Mucosa of rectum (tissue), 2 donors: ENCODE data around the gene HHAT.

Source experiments
- H3K27ac ChIP-seq, 2 donors: one replicate each; pipeline ENCODE4 v1.7.0; 2013; ENCODE audit warnings: inconsistent platforms in 2 of 2, low read depth in 2 of 2, low read length in 2 of 2
- H3K27me3 ChIP-seq, 2 donors: one replicate each; pipeline ENCODE4 v1.7.0; 2013; ENCODE audit warnings: low read length in 2 of 2; ENCODE audit not compliant: control insufficient read depth in 2 of 2, insufficient read depth in 2 of 2
- H3K36me3 ChIP-seq, 2 donors: one replicate each; pipeline ENCODE4 v1.7.0; 2013; ENCODE audit warnings: low read length in 2 of 2; ENCODE audit not compliant: control insufficient read depth in 2 of 2, insufficient read depth in 2 of 2
- H3K4me1 ChIP-seq, 2 donors: one replicate each; pipeline ENCODE4 v1.7.0; 2013; ENCODE audit warnings: low read length in 2 of 2, mild to moderate bottlenecking in 1 of 2; ENCODE audit not compliant: control insufficient read depth in 2 of 2, insufficient read depth in 2 of 2
- H3K4me3 ChIP-seq, 2 donors: one replicate each; pipeline ENCODE4 v1.7.0; 2013; ENCODE audit warnings: low read length in 2 of 2
- H3K9ac ChIP-seq, 2 donors: one replicate each; pipeline ENCODE4 v1.7.0; 2013; ENCODE audit warnings: low read length in 2 of 2, low read depth in 1 of 2, mild to moderate bottlenecking in 1 of 2
- H3K9me3 ChIP-seq, 2 donors: one replicate each; pipeline ENCODE4 v1.7.0; 2013; ENCODE audit warnings: low read length in 2 of 2; ENCODE audit not compliant: control insufficient read depth in 2 of 2
- donor health status: healthy.
- donor health status: Normal muscosa, but diverticular disease.

The HHAT gene

DNA sequence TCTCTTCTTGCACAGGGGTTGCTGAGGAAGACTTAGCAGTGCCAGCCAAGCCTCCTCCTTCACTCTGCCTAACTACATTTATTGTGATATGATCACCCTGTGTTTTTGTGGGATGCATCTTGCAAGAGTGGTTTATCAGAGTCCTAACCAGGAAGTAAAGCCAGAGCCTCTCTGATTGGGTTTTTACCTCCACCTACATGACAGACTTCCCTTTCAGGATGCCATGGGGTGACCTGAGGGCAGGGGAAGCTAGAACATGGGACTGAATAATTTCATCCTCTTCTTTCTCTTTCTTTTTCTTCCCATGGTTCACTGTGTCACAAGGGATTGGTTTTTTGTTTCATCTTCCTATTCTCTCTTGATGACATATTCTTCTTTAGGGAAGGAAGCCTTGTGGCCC is 146.6 kb downstream of the HHAT start:
- Histone ChIP-seq H3K4me3 (no peak overlapping the region), H3K27me3 (no peaks in the 10 kb centered on the region), H3K27ac (no peak overlapping the region), H3K9me3 (no peaks in the 10 kb centered on the region), H3K4me1 (no peaks in the 10 kb centered on the region), H3K9ac (no peak overlapping the region), H3K36me3 (no peaks in the 10 kb centered on the region)

DNA sequence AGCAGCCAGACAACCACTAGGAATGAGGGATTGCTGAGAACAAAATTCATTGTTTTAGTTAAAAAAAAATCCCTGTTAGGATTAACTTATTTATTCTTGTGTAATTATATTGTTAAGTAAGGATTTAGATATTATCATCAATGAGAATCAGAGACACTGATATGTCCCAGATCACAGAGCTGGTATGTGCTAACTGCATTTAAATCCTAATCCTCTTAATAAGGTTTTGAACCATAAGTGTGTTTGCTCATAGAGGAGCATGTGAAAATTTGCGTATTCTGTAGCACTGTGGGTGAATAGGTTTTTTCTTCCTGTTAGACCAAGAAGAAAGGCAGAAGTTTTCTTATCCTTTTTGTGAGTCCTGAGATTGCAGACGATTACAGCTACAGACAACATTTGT is 147.1 kb downstream of the HHAT start:
- H3K9me3 ChIP-seq = no peaks in the 10 kb centered on the region
- no peaks in the 10 kb centered on the region for H3K27me3 ChIP-seq
- no peak overlapping the region for H3K27ac ChIP-seq

DNA sequence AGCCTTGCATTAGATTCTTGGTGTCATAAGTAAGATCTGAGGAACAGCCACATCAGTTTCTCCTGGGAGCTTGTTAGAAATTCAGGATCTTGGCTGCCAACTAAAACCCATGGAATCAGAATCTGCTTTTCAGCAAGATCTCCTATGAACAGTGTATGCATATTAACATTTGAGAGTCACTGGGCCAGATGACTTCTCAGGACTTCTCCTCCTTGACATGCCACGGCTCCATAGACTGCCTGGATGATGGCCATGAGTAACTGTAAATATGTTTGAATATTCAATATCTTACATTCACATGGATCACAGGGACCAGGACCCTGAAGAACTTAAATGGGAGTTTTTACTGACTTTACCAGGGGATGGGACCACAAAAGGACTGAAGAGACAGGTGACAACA is 148.0 kb downstream of the HHAT start:
- Histone ChIP-seq H3K9ac (no peak overlapping the region), H3K4me3 (no peak overlapping the region), H3K36me3 (no peaks in the 10 kb centered on the region), H3K4me1 (no peaks in the 10 kb centered on the region), H3K27me3 (no peaks in the 10 kb centered on the region), H3K9me3 (no peaks in the 10 kb centered on the region), H3K27ac (no peak overlapping the region)

More for the DNA sequence above, 147.1 kb downstream of the HHAT start:
- Histone ChIP-seq H3K4me1 (no peaks in the 10 kb centered on the region), H3K4me3 (no peak overlapping the region), H3K9ac (no peak overlapping the region), H3K36me3 (no peaks in the 10 kb centered on the region)

DNA sequence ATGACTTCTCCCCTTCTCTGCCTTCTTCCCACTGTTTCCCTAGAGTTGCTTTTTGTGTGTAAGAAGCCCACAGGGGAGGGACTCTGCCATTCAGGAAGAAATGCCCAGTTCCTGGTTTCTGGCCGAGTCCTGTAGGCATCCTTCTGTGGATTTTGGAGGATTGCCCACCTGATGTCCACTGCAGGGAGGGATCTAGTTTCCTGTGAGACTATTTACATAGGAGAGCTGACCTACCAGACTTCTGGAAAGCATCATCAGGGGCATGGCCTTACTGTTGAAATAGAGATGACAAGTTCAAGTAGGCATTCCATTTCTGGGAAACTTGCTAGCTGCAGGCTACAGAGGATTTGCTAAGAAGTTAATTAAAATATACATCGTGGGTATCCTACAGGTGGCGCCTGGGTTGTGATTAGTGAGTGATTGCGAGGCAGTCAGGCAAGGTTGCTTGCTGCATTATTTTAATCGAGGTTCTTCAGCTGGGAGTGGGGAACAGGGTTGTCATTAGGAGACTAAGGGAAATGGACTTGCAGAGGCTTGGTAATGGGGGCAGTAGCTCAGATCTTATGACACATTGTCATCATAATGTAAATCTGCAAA is 148.7 kb downstream of the HHAT start:
- Histone ChIP-seq H3K4me3 (no peak overlapping the region), H3K36me3 (no peaks in the 10 kb centered on the region), H3K27ac (no peak overlapping the region), H3K27me3 (no peaks in the 10 kb centered on the region), H3K9ac (no peak overlapping the region), H3K9me3 (no peaks in the 10 kb centered on the region), H3K4me1 (no peaks in the 10 kb centered on the region)

DNA sequence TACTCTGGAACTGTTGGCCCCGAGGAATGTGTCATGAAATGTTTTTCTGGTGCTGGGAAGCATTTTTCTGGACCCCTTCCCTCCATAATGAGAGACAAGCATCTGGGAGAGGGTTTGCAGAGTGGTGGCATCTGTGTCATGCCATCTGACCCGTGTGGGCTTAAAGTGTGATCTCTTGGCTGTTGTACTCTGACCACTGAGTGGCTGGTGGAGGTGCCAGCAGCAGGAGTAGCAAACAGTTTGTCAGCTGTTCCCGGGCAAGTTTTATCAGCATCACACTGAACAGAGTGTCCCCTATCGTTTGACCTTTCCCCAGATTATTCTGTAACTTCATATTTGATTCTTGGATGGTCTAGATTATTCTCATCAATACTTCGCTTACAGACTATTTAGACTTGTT is 150.1 kb downstream of the HHAT start:
- no peaks in the 10 kb centered on the region for H3K27me3 ChIP-seq
- H3K4me3 ChIP-seq = no peak overlapping the region
- H3K36me3 ChIP-seq = no peaks in the 10 kb centered on the region
- H3K9ac ChIP-seq = no peak overlapping the region
- H3K9me3 ChIP-seq = no peaks in the 10 kb centered on the region
- H3K4me1 ChIP-seq = no peaks in the 10 kb centered on the region
- H3K27ac ChIP-seq = no peak overlapping the region

DNA sequence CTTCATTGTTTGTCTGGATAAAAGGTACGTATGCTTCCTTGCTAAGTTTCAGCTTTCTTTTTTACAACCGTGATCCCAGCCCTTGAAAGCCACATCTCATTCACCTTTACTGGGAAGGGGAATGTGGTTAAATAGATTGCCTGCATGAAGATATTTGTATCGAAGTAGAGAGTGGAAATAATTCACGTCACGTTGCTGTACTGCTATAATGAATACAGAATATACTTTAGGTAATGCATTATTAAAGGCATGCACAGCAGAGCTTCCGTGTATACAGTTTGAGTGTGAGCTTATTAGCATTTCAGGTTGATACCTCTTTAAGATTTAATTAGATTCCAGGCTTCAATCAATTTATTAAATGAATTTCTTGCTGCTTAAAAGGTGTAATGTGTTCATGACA is 153.8 kb downstream of the HHAT start:
- H3K27me3 ChIP-seq = no peaks in the 10 kb centered on the region
- H3K9me3 ChIP-seq = no peaks in the 10 kb centered on the region
- no peak overlapping the region for H3K4me3 ChIP-seq
- H3K27ac ChIP-seq = no peak overlapping the region
- H3K36me3 ChIP-seq = no peaks in the 10 kb centered on the region
- no peaks in the 10 kb centered on the region for H3K4me1 ChIP-seq
- H3K9ac ChIP-seq = no peak overlapping the region

DNA sequence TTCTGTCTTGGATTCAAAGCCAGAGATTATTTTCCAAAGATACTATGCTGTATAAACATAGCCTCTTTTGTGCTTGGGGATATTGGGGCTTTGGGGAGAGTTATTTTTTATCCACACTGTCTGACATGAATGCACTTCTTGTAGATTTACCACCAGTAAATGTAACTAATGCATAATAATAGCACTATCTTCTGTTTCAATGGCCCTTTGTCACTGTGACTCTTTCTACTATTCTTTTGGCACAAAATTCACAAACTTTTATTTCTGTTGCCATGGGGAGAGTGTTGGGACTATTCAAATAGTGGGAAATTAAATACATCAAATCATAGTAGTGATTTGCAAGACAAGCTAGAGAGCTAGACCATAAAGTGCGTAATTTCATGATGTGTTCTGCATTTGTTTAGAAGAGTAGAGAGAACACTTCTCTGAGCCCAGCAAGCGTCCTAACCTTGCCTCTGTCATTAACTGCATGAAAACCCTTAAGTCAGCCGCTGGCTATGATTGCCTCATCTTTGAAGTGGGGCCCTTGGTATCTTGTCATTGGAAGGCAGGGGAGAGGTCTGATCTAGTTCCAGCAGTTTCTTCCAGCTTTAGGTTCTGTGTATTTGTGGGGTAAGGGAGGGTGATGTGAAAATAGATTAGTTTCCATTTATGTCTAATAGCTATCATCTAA is 154.4 kb downstream of the HHAT start:
- H3K9ac ChIP-seq = no peak overlapping the region
- H3K27me3 ChIP-seq = no peaks in the 10 kb centered on the region
- H3K27ac ChIP-seq = no peak overlapping the region
- no peaks in the 10 kb centered on the region for H3K9me3 ChIP-seq
- H3K4me3 ChIP-seq = no peak overlapping the region
- H3K4me1 ChIP-seq = no peaks in the 10 kb centered on the region
- H3K36me3 ChIP-seq = no peaks in the 10 kb centered on the region

DNA sequence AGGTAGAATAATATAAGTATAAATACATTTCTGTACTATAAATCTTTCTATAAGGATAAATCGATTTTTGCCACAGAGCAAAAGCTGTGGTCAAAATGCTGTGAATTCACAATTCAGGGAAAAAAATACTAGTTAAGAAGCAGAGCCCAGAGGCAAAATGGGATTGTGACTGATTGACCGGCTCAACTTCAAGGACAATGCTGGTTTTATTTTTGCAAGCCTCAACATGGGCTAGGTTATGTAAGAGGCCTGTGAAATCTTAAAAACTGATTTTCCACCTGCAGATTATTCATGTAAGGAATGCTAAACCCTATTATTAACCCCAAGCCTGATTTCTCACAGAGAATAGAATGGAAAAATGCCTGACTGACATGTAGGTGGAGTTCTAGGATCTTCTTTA is 155.1 kb downstream of the HHAT start:
- H3K9ac ChIP-seq = no peak overlapping the region
- no peaks in the 10 kb centered on the region for H3K4me1 ChIP-seq
- no peak overlapping the region for H3K4me3 ChIP-seq
- no peaks in the 10 kb centered on the region for H3K36me3 ChIP-seq
- H3K27ac ChIP-seq = no peak overlapping the region
- no peaks in the 10 kb centered on the region for H3K27me3 ChIP-seq
- H3K9me3 ChIP-seq = no peaks in the 10 kb centered on the region

DNA sequence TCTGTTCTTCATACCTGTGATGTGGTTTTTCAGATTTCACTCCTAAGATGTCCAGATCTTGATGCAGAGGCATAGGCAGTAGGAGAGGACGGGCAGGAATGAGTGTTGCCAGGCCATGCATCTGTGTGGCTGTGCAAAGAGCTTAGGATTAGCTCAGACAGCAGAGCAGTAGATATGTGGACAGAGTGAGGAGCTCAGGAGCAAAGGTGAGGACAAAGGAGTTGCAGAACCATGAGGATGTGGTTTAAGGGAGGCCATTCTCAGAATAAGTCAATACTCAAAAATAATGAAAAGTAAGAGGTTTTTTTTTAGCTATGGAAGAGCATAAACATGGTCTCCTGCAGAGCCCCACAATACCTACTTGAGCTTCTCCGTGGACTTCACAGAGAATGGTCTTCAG is 158.3 kb downstream of the HHAT start:
- Histone ChIP-seq H3K27ac (no peak overlapping the region), H3K27me3 (no peaks in the 10 kb centered on the region), H3K36me3 (no peaks in the 10 kb centered on the region), H3K9me3 (no peaks in the 10 kb centered on the region), H3K4me1 (no peaks in the 10 kb centered on the region), H3K9ac (no peak overlapping the region), H3K4me3 (no peak overlapping the region)

DNA sequence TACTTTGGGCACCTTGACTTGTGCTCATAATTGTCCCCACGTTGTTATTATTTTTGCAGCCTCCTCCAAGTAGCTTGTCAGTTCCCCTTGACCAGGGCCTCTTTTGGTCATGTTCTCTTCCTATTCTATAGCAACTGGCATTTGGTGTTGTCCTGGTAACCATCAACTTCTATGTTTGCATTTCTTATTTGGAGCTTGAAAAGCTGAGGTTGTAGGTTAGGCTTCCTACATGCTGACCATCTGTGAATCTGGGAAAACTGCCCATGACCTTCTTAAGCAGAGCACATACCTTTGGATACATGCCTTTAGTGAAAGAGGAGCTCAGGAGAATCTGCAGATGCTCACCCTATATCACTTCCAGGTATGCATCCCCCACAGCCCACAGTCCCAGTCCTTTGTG is 160.8 kb downstream of the HHAT start:
- Histone ChIP-seq H3K27ac (no peak overlapping the region), H3K4me3 (no peak overlapping the region), H3K9me3 (no peaks in the 10 kb centered on the region), H3K4me1 (no peaks in the 10 kb centered on the region), H3K27me3 (no peaks in the 10 kb centered on the region), H3K36me3 (no peaks in the 10 kb centered on the region), H3K9ac (no peak overlapping the region)
